Putamen (tissue), 1 donor: ENCODE measurements around the gene SLC38A1.
"Not testable (repeated sequence)": the region's sequence is repeated elsewhere in the genome, so short reads cannot be mapped to it uniquely, and the experiment has no call there.

Source experiments
- DNase-seq: peaks from one replicate; pipeline ENCODE4 v3.0.0-alpha.2; 2016; ENCODE audit warnings: low spot score

SLC38A1 gene

GRCh38 chr12:46268583-46269428 lies at the start of gene SLC38A1:
Gene SLC38A1 (minus strand): TSS chr12:46269043. CDS start chr12:46239800, 29,243 bp downstream.
- DNase-seq, result peak; percentile 77

DNA sequence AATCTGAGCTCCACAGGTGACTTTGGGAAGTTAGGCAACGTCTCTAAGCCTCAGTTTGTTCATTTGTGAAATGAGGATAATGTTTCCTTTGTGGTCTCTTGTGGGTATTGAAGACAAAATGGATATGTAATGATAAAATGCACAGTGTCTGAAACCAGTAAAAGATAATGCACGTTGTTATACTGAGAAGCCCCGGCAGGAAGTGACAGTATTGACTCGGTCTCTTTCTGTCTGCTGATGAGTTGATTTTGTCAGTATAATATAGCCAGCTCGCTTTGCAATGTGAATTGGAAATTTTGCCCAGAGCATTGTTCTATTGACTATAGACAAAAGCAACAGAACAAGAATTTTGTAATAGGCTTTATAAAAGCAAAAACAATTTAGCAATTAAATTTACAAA lies 49.2 kb upstream of the SLC38A1 start:
- DNase-seq, result no peak

DNA sequence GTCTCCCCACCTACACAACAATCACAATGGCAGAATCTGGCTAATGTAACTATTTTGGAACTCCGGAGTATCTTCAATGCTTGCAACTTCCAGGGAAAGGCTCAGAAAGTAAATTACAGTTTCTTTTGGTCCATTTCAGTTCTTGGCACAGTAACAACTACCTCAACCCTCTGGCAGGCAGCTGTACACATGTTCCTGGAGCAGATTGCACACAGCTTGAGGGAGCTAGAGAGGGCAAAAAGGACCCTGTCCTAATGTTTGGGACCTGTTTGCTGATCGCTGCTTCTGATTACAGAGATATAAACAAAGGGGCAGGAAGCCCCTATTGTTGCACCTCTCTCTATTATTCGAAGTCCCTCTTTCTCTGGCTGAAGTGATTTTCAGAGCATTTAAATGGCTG lies 35.2 kb upstream of the SLC38A1 start:
- DNase-seq, result no peak

GRCh38 chr12:46303039-46303666 lies 34.3 kb upstream of the SLC38A1 start:
- peak; percentile 21 for DNase-seq

GRCh38 chr12:46300910-46301309 lies 32.1 kb upstream of the SLC38A1 start:
- peak; percentile 15 for DNase-seq

DNA sequence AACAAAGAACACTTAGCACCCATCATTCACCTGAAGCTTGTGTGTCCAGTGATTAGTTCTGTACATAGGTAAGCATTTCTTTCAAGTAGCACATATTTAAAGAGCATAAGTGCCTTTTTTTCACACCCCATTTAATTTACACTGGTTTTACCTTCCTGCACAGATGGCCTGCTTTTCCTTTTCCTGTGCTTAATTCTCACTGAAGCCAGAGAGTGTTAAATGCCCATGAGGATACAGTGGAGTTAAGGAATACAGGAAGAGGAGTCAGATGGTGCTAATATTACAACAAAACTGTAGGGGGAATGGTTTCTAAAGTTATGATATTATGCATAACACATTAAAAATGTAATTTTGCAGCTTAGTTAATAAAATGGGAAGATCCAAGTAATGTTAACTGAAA lies 31.0 kb upstream of the SLC38A1 start:
- no peak for DNase-seq

DNA sequence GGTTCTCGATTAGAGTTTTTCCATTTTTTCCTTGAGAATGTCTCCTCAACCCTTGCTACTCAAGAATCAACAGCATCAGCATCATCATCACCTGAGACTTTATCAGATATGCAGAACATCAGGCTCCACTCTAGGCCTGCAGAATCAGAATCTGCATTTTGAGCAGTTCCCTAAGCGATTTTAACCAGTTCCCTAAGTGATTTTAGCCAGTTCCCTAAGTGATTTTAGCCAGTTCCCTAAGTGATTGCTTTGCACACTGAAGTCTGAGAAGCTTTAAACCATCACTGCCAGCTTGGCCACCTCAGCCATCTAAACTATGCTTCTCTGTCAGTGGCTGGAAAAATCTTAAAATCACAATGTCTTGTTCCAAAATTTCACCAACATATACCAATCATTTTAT lies 29.4 kb upstream of the SLC38A1 start:
- no peak for DNase-seq

- DNase-seq, result no peak
Observed at GRCh38 chr12:46296822-46297221, 28.0 kb upstream of the SLC38A1 start.

DNA sequence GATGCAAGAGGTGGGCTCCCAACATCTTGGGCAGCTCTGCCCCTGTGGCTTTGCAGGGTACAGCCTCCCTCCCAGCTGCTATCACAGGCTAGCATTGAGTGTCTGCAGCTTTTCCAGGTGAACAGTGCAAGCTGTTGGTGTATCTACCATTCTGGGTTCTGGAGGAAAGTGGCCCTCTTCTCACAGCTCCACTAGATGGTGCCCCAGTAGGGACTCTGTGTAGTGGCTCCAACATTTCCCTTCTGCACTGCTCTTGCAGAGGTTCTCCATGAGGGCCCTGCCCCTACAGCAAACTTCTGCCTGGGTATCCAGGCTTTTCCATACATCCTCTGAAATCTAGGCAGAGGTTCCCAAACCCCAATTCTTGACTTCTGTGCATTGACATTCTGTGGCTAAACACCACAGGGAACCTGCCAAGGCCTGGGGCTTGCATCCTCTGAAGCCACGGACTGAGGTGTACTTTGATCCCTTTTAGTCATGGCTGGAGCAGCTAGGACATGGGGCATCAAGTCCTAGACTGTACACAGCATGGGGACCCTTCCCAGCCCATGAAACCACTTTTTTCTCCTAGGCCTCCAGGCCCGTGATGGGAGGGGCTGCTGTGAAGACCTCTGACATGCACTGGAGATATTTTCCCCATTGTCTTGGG lies 24.0 kb upstream of the SLC38A1 start:
- no peak for DNase-seq

DNA sequence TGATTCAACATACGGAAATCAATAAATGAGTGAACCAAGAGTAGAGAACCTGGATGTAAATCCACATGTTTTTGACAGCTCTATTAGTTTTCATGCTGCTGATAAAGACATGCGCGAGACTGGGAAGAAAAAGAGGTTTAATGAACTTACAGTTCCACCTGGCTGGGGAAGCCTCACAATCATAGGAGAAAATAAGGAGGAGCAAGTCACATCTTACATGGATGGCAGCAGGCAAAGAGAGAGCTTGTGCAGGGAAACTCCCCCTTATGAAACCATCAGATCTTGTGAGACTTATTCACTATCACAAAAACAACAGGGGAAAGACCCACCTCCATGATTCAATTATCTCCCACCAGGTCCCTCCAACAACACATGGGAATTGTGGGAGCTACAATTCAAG lies 23.1 kb upstream of the SLC38A1 start:
- DNase-seq, result not testable (repeated sequence)

DNA sequence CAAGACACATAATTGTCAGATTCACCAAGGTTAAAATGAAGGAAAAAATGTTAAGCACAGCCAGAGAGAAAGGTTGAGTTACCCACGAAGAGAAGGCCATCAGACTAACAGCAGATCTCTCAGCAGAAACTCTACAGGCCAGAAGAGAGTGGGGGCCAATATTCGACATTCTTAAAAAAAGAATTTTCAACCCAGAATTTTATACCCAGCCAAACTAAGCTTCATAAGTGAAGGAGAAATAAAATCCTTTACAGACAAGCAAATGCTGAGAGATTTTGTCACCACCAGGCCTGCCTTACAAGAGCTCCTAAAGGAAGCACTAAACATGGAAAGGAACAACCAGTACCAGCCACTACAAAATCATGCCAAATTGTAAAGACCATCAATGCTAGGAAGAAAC lies 16.3 kb upstream of the SLC38A1 start:
- DNase-seq, result not testable (repeated sequence)

DNA sequence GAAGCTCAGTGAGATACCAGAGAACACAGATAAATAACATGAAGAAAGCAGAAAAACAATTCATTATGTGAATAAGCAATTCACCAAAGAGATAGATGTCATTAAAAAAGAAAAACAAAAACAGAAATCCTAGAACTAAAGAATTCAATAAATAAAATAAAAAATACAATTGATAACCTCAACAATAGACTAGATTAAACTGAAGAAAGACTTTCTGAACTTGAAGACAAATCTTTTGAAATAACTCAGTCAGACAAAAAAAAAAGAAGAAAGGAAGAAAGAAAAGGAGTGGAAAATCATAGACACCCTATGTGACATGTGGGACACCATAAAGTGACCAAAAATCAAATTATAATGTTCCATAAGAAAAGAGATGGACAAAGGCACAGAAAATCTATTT lies 14.0 kb upstream of the SLC38A1 start:
- no peak for DNase-seq

GRCh38 chr12:46276756-46277155 lies 7.9 kb upstream of the SLC38A1 start:
- no peak for DNase-seq

- no peak for DNase-seq
Observed at GRCh38 chr12:46271863-46272262, 3.0 kb upstream of the SLC38A1 start.

DNA sequence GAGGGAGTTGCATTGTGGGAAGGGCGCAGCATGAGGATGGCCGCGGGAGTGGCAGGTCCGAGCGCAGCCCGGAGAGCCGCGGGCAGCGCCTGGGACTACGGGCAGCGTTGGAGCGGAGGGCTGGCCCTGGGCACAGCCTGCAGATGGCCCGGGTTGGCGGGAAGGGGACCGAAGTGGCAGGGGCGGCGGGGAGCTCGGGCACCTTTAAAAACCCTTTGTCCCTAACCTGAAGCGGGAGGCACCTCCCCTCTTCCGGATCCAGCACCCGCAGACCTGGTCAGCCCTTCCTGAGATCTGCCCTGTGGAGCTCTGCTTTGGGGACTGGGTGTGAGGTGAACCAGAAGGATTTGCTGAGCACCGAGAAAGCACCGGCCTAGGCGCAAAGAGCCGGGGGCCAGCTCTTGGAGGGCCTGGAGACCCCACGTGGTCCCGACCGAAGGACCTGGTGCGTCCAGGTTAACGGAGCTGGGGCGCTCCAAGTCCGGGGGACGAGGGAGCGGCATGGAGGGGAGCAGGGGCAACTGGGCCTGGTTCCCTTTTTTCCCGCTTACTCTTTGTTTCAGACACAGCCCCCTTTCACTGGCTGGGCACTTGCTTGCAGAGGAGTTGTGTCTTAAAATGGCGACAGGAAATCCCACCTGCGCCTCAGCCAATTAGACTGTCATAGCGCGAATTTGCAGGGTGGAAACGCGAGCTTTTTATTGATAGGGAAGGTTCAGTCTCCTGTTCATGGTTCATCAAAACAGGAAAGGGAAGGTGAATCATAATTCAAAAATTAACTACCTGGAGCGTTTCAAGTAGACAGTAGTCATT lies 792 bp upstream of the SLC38A1 start:
- peak; percentile 65 for DNase-seq

DNA sequence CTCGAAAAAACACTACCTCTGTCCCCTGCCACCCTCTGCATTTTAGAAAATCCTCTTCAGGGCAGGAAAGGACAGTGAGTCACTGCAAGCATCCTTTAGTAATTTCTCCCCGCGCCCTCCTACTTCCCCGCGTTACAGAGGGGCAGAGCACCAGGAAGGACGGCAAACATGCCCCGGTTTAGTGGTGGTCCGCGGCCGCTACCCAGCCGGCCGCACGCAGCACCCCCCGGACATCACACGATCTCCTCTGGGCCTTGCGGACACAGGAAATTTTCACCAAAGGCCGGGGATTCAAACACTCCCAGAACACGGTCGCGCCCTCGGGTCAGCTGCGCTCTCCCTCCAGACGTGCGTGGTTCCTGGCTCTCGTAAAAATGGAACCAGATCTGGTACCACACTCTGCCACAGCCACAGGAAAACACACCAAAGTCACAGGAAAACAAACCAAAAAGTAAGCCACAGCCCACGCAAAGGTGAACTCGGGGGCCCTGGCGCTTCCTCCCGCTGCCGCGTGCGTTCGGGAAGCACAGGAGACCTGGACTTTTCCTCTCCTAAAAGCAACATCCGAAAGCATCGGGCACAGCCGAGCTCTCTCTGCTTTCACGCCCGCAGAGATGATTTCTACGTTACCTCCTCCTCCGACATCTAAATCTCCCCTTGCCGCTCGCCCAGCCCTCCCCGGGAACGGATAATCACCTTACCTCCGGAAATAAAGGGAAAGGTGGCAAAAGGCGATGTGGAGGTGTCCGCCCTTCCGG lies 839 bp downstream of the SLC38A1 start:
- DNase-seq, result peak; percentile 22

DNA sequence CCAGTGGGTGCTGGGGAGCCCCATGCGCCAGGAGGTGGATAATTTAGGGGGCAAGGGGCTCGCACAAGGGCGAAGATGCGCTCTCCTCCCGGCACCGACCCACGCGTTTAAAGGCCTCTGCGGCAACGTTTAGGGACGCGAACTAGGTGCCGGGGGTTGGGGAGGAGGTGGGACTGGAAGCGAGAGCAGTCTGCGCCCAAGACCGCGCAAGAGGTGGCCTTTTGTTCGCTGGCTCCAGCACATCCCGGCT lies 1.3 kb downstream of the SLC38A1 start:
- no peak for DNase-seq

- peak; percentile 71 for DNase-seq
Observed at GRCh38 chr12:46266869-46267574, 1.8 kb downstream of the SLC38A1 start.

- peak; percentile 34 for DNase-seq
Observed at GRCh38 chr12:46266382-46266791, 2.5 kb downstream of the SLC38A1 start.

DNA sequence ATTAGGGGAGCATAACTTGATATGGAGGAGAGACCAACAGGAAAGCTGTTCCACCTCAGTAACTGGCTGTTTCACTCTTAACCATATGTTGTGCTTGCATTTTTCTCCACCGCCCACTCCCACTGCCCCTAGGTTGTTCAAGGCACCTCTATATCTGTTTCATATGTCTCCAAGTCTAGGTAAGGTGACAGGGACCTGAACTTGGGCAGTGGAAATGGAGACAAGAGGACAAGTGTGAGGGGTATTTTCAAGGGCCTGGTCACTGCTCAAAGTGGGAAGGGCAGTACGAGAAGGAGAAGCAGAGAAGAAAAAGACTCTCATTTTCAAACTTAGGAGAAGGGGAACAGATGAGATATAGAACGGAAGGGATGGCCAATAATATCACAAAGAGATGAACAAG lies 3.1 kb downstream of the SLC38A1 start:
- DNase-seq, result no peak

GRCh38 chr12:46265102-46265501 lies 3.7 kb downstream of the SLC38A1 start:
- no peak for DNase-seq
